ENCODE results near the gene CRLF3.
"Not testable (repeated sequence)": the region's sequence is repeated elsewhere in the genome, so short reads cannot be mapped to it uniquely, and the experiment has no call there.

- not testable (repeated sequence) for TF ChIP-seq CTCF, POLR2A (IDR thresholded peaks at IDR 0.05)
These were observed 55.7 kb downstream of the CRLF3 start for GRCh38 chr17:30768771-30769170.

Measured in gastroesophageal sphincter (tissue), 3 donors.